CD4-positive, alpha-beta T cell treated with Interleukin-6 at 100 ng/mL for 8 hours (primary cell): ENCODE measurements around the gene RANBP17.
"Not testable (repeated sequence)": the region's sequence is repeated elsewhere in the genome, so short reads cannot be mapped to it uniquely, and the experiment has no call there.

Experiments
- DNase-seq: peaks from one replicate; pipeline ENCODE4 v3.0.0-alpha.2; 2020; ENCODE audit warnings: mixed read lengths, low spot score

The RANBP17 gene

DNA sequence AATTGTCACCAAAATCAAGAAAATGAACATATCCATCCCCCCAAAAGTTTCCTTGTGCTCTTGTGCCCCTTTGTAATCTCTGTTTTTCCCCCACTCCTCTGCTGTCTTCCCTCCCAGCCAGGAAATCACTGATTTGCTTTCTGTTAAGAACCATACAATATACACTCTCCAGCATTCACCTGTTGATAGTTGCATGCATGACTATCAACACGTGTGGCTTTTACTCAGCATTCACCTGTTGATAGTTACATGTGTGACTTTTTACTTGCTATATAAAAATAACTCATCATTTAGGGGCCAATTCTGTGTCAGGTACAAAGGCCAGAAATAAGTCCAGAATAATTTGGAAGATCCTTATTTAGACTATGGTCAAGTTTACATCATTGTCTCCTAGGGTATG lies 6.0 kb downstream of the RANBP17 start:
- no peak for DNase-seq

DNA sequence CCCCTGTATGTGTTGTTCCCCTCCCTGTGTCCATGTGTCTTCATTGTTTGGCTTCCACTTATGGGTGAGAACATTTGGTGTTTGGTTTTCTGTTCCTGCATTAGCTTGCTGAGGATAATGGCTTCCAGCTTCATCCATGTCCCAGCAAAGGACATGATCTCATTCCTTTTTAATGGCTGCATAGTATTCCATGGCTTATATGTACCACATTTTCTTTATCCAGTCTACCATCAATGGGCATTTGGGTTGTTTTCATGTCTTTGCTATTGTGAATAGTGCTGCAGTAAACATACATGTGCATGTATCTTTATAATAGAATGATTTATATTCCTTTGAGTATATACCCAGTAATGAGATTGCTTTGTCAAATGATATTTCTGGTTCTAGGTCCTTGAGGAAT lies 8.6 kb downstream of the RANBP17 start:
- DNase-seq, result not testable (repeated sequence)

DNA sequence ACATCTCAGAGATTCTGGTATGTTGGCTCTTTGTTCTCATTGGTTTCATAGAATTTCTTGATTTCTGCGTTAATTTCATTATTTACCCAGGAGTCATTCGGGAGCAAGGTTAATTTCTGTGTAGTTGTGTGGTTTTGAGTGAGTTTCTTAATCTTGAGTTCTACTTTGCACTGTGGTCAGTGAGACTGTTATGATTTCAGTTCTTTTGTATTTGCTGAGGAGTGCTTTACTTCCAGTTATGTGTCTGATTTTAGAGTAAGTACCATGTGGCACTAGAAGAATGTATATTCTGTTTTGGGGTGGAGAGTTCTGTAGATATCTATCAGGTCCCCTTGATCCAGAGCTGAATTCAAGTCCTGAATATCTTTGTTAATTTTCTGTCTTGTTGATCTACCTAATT lies 12.2 kb downstream of the RANBP17 start:
- no peak for DNase-seq

DNA sequence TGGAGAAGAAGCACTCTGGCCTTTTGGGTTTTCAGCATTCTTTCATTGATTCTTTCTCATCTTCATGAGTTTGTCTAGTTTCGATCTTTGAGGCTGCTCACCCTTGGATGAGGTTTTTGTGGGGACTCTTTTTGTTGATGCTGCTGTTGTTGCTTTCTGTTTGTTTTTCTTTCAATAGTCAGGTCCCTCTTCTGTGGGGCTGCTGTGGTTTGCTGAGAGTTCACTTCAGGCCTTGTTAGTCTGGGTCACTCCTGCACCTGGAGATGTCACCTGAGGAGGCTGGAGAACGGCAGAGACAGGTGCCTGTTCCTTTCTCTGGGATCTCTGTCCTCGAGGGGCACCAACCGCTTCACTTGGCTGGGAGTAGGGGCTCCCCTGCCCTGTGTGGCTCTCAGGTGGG lies 14.0 kb downstream of the RANBP17 start:
- no peak for DNase-seq

DNA sequence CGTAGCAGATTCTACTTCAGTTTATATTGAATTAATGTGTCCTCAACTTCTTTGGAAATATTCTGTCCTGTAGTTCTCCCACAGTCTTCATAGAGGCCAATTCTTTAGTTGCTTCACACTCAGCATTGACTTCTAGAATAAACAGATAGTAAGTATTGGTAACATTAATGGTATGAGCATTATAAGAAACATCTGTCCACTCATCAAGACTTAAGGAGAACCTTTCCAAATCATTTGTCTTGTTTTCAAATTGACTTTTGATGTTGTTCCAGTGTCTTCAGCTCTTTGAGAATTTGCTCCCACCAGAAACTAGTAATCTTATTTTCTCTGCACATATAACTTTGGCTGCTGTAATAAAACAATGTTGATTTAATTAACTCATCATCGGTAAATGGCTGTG lies 18.3 kb downstream of the RANBP17 start:
- no peak for DNase-seq

DNA sequence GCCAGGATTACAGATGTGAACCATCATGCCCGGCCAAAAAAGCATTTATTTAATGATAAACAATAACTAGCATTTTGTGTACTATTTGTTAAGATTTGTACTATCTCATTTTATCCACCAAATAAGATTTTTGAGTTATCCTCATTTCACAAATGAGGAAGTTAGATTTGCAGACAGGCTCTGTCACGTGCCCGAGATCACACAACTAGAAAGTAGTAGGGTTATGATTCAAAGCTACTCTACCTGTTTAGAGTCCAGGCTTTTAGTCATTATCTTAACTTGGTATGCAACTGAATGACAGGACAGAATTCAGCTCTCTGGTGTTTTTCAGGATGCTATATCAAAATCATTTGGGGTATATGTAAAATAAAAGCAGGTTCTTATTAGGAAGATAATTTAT lies 20.5 kb downstream of the RANBP17 start:
- no peak for DNase-seq

DNA sequence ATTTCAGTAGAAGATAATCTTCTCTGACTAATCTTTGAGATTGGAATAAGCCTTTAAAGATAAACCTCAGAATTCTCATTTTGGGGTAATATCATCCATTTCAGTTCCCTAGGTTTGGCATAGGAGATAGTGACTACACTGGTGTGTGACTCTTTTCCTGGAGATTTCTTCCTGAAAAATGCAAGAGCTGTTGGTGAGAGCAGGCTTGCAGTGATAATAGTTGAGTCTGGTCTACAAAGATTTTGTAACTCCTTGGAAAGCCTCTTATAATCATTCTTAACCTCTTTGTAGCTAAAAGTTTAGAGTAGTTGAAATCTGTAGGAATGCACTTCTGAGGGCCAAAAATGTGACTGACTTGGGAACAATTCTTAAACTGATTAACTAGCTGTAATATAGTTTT lies 23.4 kb downstream of the RANBP17 start:
- DNase-seq, result no peak

DNA sequence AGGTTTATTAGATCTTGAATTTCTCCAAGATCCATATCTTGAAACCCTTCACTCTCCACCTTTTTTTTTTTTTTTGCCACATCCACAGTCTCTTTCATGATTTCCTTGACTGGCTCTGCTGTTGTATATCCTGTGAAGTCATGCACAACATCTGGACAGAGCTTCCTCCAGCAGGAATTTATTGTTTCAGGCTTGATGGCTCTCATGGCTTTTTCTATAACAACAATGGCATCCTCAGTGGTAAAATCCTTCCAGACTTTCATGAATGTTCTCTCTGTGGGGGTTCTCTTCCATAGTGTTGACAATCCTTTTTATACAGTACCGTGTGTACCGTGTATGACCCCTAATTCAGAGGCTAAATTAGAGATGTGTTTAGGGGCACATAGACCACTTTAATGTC lies 24.0 kb downstream of the RANBP17 start:
- no peak for DNase-seq

DNA sequence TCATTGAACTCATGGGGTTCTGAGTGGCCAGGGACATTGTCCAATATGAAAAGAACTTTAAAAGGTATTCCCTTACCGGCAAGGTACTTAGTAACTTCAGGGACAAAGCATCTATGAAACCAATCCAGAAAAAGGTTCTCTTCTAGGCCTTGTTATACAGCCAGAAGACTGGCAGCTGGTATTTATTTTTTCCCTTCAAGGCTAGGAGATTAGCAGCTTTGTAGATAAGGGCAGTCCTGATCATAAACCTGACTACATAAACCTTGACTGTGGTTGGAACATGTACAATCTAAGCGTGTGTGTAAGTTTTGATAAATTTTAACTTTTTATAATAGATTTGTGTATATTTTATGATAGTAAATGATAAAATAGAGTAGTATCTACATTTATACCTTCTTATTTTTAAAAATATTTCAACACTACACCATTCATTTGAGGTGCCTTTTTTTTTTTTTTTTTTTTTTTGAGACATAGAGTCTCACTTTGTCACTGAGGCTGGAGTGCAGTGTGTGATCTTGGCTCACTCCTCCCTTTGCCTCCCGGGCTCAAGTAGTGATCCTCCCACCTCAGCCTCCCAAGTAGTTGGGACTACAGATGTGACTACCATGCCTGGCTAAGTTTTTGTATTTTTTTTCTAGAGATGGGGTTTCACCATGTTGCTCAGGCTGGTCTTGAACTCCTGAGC lies 24.5 kb downstream of the RANBP17 start:
- no peak for DNase-seq

DNA sequence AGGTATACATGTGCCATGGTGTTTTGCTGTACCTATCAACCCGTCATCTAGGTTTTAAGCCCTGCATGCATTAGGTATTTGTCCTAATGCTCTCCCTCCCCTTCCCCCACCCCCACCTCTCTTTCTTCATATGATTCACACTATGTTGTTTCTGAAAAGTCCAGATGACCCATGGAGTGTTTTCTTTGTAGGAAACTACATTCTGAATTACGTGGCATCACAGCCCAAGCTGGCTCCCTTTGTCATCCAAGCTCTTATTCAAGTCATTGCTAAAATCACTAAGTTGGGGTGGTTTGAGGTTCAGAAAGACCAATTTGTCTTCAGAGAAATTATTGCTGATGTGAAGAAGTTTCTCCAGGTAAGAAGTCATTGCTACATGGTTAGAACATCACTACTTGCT lies 30.4 kb downstream of the RANBP17 start:
- no peak for DNase-seq

DNA sequence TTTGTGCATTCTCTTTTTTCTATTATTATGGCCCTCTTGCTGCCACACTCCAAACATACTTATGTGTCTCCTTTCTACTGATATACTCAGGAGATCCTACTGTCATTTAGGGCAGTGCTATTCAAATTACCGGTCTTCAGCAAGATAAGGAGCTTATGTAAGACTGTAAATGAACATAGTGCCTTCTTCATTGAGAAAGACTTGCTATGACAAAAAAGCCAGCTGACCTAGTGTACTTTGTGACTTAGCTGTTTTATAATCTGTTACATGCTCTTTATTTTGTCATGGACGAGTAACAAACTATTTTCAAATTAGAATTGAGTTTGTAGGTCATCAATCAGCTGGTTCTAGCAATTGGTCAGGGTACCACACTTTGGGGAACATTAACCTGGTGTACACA lies 32.8 kb downstream of the RANBP17 start:
- DNase-seq, result no peak

DNA sequence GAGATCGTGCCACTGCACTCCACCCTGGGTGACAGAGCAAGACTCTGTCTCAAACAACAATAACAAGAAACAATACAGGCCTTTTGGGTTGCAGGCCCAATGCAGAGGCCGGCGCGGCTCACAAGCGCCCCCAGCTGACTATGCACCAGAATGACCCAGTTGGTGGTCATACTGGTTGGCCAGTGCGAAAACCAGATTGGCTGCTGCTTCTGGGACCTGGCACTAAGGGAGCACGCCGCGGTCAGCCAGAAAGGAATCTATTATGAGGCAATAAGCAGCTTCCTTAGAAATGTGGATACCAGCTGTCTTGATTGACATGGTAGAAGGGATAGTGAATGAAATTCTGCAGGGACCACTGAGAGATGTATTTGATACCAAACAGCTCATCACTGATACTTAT lies 35.0 kb downstream of the RANBP17 start:
- no peak for DNase-seq

DNA sequence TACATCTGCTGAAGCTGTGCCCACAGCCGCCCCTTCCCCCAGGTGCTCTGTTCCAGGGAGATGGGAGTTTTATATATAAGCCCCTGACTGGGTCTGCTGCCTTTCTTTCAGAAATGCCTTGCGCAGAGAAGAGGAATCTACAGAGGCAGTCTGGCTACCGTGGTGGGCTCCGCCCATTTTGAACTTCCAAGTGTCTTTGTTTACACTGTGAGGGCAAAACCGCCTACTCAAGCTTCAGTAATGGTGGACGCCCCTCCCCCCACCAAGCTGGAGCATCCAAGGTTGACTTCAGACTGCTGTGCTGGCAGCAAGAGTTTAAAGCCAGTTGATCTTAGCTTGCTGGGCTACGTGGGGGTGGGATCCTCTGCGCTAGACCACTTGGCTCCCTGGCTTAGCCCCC lies 41.3 kb downstream of the RANBP17 start:
- no peak for DNase-seq

DNA sequence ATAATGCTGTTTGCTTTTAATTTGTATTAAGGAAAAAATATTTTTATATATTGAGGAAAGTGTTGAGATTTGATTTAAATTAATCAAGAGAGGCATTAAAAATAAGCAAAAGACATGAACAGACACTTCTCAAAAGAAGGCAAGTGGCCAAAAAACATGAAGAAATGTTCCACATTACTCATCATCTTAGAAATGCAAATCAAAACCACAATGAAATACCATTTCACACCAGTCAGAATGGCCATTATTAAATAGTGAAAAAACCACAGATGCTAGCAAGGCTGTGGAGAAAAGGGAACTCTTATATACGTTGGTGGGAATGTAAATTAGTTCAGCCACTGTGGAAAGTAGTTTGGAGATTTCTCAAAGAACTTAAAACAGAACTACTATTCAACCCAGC lies 45.9 kb downstream of the RANBP17 start:
- no peak for DNase-seq

DNA sequence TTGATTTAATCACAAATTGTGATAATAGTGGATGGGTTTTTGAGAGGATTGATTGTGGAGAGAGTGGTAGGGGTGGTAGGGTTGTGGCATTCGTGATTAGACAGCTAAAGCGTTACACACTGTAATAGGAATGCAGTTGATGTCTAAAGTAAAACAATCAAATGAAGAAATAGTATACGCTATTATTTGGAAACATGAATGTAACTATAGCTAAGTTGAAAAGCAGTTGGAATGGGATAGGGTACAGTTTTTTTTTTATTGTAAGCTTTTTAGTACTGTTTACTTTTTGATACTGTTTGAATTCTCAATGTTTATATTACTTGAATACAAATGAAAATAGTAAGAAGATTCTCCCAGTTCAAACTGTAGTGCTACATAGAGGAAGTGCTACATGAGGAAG lies 51.8 kb downstream of the RANBP17 start:
- DNase-seq, result no peak

DNA sequence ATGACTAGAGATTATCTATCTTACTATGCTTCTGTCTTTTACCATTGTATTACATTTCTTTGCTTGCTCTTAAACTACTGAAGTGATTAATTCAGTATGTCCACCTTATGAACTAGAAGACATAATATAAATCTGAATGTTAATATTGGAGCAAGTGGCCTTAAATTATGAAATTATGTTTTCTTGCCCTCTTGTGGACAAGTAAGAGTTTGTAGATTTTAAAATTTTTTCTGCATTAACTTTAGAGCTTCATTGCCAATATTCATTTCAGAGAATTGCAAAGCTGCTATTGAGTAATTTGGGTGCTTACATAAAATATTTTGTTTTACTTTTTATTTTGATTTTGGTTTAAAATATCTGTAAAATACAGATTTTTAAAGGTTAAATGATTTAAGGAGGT lies 55.3 kb downstream of the RANBP17 start:
- DNase-seq, result no peak

DNA sequence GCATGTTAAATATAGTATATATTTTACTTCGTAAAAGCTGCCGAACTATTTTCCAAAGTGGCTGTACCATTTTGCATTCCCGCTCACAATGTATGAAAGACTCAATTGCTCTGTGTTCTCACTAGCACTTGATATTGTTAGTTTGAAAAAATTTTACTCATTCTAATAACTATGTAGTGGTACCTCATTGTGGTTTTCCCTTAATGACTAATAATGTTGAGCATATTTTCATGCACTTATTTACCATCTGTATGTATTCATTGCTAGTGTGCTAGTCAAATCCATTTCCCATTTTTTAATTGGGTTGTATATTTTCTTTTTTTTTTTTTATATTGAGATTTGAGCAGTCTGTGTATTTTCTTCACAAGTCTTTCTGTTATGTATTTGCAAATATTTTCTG lies 58.4 kb downstream of the RANBP17 start:
- no peak for DNase-seq

DNA sequence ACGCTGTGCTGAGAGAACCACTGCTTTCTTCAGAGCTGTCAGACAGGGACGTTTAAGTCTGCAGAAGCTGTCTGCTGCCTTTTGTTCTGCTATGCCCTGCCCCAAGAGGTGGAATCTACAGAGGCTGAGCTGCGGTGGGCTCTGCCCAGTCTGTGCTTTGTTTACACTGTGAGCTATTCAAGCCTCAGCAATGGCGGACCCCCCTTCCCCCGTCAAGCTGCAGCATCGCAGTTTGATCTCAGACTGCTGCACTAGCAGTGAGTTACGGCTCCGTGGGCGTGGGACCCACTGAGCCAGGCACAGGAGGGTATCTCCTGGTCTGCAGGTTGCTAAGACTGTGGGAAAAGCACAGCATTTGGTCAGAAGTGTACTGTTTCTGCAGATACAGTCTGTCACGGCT lies 60.5 kb downstream of the RANBP17 start:
- not testable (repeated sequence) for DNase-seq

DNA sequence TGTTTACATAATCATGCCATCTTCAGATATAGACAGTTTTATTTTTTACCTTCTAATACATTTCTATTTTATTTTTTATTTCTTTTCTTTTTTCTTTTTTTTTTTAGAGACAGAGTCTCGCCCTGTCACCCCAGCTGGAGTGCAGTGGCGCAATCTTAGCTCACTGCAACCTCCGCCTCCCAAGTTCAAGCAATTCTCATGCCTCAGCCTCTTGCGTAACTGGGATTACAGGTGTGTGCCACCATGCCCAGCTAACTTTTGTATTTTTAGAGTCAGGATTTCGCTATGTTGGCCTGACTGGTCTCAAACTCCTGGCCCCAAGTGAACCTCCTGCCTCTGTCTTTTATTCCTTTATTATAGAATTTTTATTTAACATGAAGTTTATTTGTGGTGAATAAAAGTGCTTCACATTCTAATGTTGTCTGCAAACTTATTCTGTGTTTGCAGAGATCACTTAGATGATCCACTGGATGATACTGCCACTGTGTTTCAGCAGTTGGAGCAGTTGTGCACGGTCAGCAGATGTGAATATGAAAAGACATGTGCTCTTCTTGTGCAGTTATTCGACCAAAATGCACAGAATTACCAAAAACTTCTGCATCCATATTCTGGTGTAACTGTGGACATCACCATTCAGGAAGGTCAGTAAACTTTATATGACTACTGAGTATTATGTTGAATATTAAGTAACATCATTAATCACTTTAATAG lies 62.2 kb downstream of the RANBP17 start:
- no peak for DNase-seq

DNA sequence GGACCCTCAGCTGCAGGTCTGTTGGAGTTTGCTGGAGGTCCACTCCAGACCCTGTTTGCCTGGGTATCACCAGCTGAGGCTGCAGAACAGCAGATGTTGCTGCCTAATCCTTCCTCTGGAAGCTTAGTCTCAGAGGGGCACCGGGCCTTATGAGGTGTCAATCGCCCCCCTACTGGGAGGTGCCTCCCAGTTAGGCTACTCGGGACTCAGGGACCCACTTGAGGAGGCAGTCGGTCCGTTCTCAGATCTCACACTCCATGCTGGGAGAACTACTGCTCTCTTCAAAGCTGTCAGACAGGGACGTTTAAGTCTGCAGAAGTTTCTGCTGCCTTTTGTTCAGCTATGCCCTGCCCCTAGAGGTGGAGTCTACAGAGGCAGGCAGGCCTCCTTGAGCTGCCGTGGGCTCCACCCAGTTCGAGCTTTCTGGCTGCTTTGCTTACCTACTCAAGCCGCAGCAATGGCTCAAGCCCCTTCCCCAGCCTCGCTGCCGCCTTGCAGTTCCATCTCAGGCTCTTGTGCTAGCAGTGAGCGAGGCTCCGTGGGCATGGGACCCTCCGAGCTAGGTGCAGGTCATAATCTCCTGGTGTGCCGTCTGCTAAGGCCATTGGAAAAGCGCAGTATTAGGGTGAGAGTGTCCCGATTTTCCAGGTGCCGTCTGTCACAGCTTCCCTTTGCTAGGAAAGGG lies 73.9 kb downstream of the RANBP17 start:
- not testable (repeated sequence) for DNase-seq

DNA sequence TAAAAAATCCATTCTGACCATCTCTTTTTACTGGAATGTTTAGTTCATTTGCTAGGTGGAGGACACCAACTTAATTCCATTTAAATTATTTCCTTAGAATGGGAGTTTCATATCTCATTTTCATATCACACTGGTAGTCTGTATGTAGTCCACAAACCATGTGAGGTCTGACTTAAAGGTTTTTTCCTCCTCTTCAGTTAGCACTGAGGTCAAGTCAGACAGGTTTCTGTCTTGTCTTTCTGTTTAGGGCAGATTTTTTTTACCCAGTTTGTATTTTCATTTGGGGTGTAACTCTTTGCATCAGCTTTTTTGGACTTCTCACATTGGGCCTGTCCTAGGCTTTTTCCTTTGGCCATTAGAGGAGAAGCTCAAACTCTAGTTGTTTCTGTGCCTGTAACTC lies 75.3 kb downstream of the RANBP17 start:
- DNase-seq, result no peak

DNA sequence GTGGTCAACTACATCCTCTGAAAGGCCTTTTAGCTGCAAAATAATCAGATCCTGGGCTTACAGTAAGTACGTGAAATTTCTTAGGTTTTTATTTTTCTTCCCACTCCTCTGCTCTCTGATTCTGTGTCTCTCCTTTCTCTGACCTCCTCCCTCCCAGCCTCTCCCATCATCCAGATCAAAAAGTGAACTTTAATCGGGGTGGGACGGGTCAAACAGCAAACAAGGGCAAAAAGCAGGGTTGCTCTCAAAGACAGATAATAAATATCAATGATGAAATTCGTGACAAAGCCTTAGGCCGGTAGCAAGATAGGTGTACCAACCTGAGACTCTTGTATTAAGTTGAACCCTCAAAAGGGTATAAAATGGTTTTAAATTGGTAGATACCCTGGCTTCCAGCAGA lies 76.1 kb downstream of the RANBP17 start:
- no peak for DNase-seq

DNA sequence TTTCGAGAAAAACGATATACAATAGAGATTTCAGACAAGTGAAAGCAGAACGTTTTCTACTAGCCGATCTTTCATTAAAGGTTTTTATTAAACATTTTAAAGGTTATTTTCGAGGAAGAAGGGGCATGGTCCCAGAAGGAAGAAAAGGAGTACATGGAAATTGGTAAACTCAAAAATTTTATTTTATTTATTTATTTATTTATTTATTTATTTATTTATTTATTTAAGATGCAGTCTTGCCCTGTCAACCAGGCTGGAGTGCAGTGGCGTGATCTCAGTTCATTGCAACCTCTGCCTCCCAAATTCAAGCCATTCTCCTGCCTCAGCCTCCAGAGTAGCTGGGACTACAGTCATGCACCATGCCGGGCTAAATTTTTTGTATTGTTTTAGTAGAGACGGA lies 77.4 kb downstream of the RANBP17 start:
- no peak for DNase-seq

DNA sequence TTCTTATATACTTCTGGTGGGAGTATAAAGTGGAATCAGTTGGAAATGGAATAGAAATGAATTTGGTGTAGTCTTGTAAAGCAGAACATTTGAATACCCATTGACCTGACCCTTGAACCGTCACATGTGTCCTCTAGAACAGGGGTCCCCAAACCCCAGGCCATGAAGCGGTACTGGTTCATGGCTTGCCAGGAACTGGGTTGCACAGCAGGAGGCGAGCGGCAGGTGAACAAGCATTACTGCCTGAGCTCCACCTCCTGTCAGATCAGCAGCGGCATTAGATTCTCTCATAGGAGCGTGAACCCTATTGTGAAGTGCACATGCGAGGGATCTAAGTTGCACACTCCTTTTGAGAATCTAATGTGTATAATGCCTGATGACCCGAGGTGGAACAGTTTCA lies 80.0 kb downstream of the RANBP17 start:
- DNase-seq, result no peak
